ENCODE data around the gene RRAS2. TPM values are rescaled to one million over a fixed set of nuclear protein-coding genes. Genes with fewer than 3 reads are reported as not detected.

Gene RRAS2
- total and polyA plus RNA-seq, 8 donors: 44.2 to 67.4 (median 58.4) TPM

- no peaks in the 10 kb centered on the region for H3K9me3 ChIP-seq
- H3K4me3 ChIP-seq: no peak overlapping the region
- intact Hi-C loops (cut with DNase I): loop anchor here in 1 of 2 donors (5.0 kb wide), 1 partner anchor 292 kb away; no protein-coding TSS in a partner anchor
- H3K36me3 ChIP-seq: no peaks in the 10 kb centered on the region
- H3K4me1 ChIP-seq: peaks cover 7 to 8% of the 10 kb centered on the region in 2 donors
- DNase-seq (peak in 3 of 4 donors; percentile 57 to 73 (median 59)), ATAC-seq (peak; percentile 78)
- H3K27ac ChIP-seq: no peak overlapping the region
- peak; percentile 68 to 80 for TF ChIP-seq CTCF (IDR thresholded peaks at IDR 0.05)
- peaks cover 0 to 17% of the 10 kb centered on the region in 2 donors for H3K27me3 ChIP-seq
Observed at GRCh38 chr11:14249121-14249963, 109.6 kb downstream of the RRAS2 start.

- Histone ChIP-seq H3K36me3 (no peaks in the 10 kb centered on the region), H3K4me1 (peaks cover 6 to 8% of the 10 kb centered on the region in 2 donors), H3K27ac (no peak overlapping the region), H3K27me3 (peaks cover 0 to 17% of the 10 kb centered on the region in 2 donors), H3K9me3 (no peaks in the 10 kb centered on the region), H3K4me3 (no peak overlapping the region)
- peak in 1 of 4 donors; percentile 48 for DNase-seq
- intact Hi-C loops (cut with DNase I): loop anchor here in 1 of 2 donors (5.0 kb wide), 1 partner anchor 291 kb away; no protein-coding TSS in a partner anchor
- TF ChIP-seq CTCF (IDR thresholded peaks at IDR 0.05): no peak
- ATAC-seq: no peak
Observed at GRCh38 chr11:14248580-14248981, 110.4 kb downstream of the RRAS2 start.

GRCh38 chr11:14245444-14245843 is 113.5 kb downstream of the RRAS2 start:
- ATAC-seq (no peak), DNase-seq (no peak)
- H3K4me3 ChIP-seq: no peak overlapping the region
- H3K27me3 ChIP-seq: peaks cover 0 to 17% of the 10 kb centered on the region in 2 donors
- peaks cover 6 to 8% of the 10 kb centered on the region in 2 donors for H3K4me1 ChIP-seq
- no peak for TF ChIP-seq CTCF (IDR thresholded peaks at IDR 0.05)
- no peak overlapping the region for H3K27ac ChIP-seq
- intact Hi-C loops (cut with DNase I): loop anchor here in 1 of 2 donors (5.0 kb wide), 1 partner anchor 288 kb away; no protein-coding TSS in a partner anchor
- no peaks in the 10 kb centered on the region for H3K9me3 ChIP-seq
- no peaks in the 10 kb centered on the region for H3K36me3 ChIP-seq

GRCh38 chr11:14244926-14245325 is 114.1 kb downstream of the RRAS2 start:
- Histone ChIP-seq H3K36me3 (no peaks in the 10 kb centered on the region), H3K27ac (no peak overlapping the region), H3K4me1 (peaks cover 6 to 8% of the 10 kb centered on the region in 2 donors), H3K4me3 (no peak overlapping the region), H3K9me3 (no peaks in the 10 kb centered on the region), H3K27me3 (peaks cover 0 to 17% of the 10 kb centered on the region in 2 donors)
- TF ChIP-seq CTCF (IDR thresholded peaks at IDR 0.05): no peak
- ATAC-seq: no peak
- DNase-seq: no peak
- intact Hi-C loops (cut with DNase I): loop anchor here in 1 of 2 donors (5.0 kb wide), 1 partner anchor 288 kb away; no protein-coding TSS in a partner anchor

- Histone ChIP-seq H3K36me3 (no peaks in the 10 kb centered on the region), H3K9me3 (no peaks in the 10 kb centered on the region), H3K27me3 (peaks cover 0 to under 1% of the 10 kb centered on the region in 2 donors), H3K27ac (no peak overlapping the region), H3K4me3 (no peak overlapping the region), H3K4me1 (peaks cover 0 to 3% of the 10 kb centered on the region in 2 donors)
- TF ChIP-seq CTCF (IDR thresholded peaks at IDR 0.05): no peak
- no peak for ATAC-seq
- intact Hi-C loops (cut with DNase I): no loop called here
- no peak for DNase-seq
Observed at GRCh38 chr11:14242733-14243132, 116.2 kb downstream of the RRAS2 start.

Data from left lung (tissue), 10 donors.